Mononuclear cell (primary cell): ENCODE data around the gene APOC1. TPM values are rescaled to one million over a fixed set of nuclear protein-coding genes. Genes with fewer than 3 reads are reported as not detected.
A peak's percentile ranks its signal among the peaks of the same experiment; 100 is the strongest.
"Not testable (repeated sequence)": the region's sequence is repeated elsewhere in the genome, so short reads cannot be mapped to it uniquely, and the experiment has no call there.

Source experiments
- H3K27me3 ChIP-seq: 2 replicates; pipeline ENCODE4 v1.6.0; 2011; ENCODE audit warnings: low read length, control low read depth; ENCODE audit not compliant: insufficient read depth
- H3K4me1 ChIP-seq: 2 replicates; pipeline ENCODE4 v1.5.1; 2011; ENCODE audit warnings: mild to moderate bottlenecking, low read length, control low read depth; ENCODE audit not compliant: insufficient read depth
- H3K4me3 ChIP-seq: 2 replicates; pipeline ENCODE4 v1.5.1; 2011; ENCODE audit warnings: mild to moderate bottlenecking, low read length, moderate library complexity
- H3K9me3 ChIP-seq: 2 replicates; pipeline ENCODE4 v1.5.1; 2011; ENCODE audit warnings: low read depth, mild to moderate bottlenecking, control low read depth, low read length
- total RNA-seq: library from RNA; depleted of rRNA; stranded (reverse); fragments of >200 nt; gene quantifications from one replicate; pipeline ENCODE4 v1.2.3, GENCODE V29; 2012

The APOC1 gene
- not detected for total RNA-seq

DNA sequence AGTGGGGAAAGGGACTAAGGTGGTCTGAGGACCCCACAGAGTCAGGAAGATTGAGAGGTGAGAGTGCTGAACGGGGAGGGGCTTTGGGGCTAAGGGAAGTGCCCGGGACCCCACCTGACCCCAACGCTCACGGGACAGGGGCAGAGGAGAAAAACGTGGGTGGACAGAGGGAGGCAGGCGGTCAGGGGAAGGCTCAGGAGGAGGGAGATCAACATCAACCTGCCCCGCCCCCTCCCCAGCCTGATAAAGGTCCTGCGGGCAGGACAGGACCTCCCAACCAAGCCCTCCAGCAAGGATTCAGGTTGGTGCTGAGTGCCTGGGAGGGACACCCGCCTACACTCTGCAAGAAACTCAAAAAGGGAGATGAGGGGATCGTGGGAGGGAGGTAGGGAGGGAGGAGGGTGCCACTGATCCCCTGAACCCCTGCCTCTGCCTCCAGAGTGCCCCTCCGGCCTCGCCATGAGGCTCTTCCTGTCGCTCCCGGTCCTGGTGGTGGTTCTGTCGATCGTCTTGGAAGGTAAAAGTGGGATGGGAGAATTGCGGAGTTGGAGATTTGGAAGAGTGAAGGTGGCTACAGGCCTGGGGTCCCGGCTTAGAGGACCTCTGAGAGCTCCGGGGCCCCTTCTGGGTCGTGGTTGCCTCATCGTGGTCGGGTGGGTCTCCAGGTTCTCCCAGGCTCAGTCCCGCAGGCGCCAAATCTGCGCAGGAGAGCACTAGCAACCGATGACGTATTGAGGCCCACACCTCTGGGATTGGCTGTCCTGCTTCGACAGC, at the start of gene APOC1:
Gene APOC1 (plus strand): TSS at position 176 of the 774 bp plus-strand sequence. CDS start 284 bp downstream, at position 460.
- peak within 1 kb of the TSS; percentile 44 for H3K4me3 ChIP-seq
- H3K4me1 ChIP-seq, result peaks cover 19% of the 10 kb centered on the region
- not testable (repeated sequence) for H3K9me3 ChIP-seq, H3K27me3 ChIP-seq

DNA sequence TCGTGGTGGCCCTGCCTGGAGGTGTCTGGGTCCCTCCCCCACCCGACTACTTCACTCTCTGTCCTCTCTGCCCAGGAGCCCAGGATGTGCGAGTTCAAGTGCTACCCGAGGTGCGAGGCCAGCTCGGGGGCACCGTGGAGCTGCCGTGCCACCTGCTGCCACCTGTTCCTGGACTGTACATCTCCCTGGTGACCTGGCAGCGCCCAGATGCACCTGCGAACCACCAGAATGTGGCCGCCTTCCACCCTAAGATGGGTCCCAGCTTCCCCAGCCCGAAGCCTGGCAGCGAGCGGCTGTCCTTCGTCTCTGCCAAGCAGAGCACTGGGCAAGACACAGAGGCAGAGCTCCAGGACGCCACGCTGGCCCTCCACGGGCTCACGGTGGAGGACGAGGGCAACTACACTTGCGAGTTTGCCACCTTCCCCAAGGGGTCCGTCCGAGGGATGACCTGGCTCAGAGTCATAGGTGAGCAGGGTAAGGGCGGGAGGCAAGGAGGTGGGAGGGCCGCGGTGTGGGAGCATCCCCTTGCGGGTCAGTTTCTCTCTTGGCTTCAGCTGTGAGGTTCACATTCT, 49.1 kb upstream of the APOC1 start:
- Histone ChIP-seq H3K4me3 (no peak overlapping the region), H3K4me1 (peaks cover 24% of the 10 kb centered on the region), H3K9me3 (no peaks in the 10 kb centered on the region), H3K27me3 (no peaks in the 10 kb centered on the region)

DNA sequence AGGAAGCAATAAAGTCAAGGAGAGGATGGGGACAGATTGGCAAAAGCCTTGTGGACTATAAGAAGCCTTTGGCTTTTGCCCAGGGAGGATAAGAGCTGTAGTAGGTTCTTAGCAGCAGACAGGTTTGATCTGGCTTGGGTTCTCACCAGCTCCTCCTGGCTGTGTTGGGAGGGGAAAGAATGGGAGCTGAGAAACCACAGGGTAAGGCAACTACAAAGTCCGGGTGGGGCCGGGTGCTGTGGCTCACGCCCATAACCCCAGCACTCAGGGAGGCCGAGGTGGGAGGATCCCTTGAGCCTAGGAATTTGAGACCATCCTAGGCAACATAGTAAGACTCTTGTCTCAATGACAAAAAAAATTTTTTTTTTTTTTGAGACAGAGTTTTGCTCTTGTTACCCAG, 47.7 kb upstream of the APOC1 start:
- Histone ChIP-seq H3K4me1 (peaks cover 28% of the 10 kb centered on the region), H3K27me3 (no peaks in the 10 kb centered on the region), H3K4me3 (no peak overlapping the region), H3K9me3 (no peaks in the 10 kb centered on the region)

DNA sequence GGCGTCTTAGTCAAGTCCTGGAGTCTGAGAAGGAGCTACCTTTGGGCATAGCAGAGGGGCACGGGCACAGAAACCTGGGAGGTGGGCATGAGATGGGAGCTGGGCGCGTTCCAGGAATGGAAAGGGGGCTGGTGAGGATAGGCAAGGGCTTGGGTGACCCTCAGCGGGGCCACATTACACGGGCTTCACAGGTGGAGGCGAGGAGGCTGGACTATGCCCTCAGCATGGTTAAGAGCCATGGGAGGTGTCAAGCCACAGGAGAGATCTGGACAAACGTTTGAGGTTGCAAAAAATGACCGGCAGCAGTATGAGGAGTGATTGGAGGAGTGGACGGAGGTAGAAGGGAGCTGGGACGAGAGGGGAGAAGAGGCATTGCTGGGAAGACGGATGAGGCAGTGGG, 46.8 kb upstream of the APOC1 start:
- no peak overlapping the region for H3K4me3 ChIP-seq
- H3K9me3 ChIP-seq, result no peaks in the 10 kb centered on the region
- H3K4me1 ChIP-seq, result peaks cover 28% of the 10 kb centered on the region
- H3K27me3 ChIP-seq, result no peaks in the 10 kb centered on the region

DNA sequence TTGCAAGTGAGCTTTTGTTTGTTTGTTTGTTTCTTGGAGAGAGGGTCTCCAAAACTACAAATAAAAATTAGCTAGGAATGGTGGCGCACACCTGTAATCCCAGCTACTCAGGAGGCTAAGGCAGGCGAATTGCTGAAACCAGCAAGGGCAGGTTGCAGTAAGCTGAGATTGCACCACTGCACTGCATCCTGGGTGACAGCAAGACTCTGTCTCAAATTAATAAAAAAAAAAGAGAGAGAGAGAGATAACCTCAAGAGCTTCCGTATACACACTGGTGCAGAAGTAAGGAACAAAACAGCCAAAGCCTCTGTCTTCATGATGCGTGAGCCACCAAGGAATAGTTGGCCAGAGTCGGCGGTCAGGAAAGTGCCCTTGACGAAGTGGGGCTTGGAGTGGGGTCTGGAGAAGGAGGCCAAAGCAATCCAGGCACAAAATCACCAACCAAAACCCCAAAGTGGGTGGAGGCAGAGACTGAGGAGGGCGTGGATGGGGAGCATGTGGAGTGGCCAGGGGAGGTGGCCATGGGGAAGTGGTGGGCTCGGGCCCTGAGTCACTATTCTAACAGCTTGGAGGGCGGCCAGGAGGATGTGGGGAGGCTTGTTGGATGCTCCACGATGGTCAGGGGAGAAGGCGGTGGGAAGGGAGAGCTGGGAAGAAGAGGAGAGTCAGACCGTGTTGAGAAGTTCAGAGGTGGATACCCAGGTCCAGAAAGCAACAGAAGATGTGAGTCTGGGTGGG, 44.5 kb upstream of the APOC1 start:
- no peak overlapping the region for H3K4me3 ChIP-seq
- no peaks in the 10 kb centered on the region for H3K9me3 ChIP-seq
- H3K27me3 ChIP-seq, result no peaks in the 10 kb centered on the region
- peaks cover 28% of the 10 kb centered on the region for H3K4me1 ChIP-seq

DNA sequence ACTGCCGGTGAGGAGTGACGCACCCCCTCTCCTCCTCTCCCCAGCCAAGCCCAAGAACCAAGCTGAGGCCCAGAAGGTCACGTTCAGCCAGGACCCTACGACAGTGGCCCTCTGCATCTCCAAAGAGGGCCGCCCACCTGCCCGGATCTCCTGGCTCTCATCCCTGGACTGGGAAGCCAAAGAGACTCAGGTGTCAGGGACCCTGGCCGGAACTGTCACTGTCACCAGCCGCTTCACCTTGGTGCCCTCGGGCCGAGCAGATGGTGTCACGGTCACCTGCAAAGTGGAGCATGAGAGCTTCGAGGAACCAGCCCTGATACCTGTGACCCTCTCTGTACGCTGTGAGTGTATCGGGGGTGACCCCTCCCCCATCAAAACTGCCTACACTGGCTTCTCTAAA, 42.6 kb upstream of the APOC1 start:
- no peaks in the 10 kb centered on the region for H3K9me3 ChIP-seq
- no peaks in the 10 kb centered on the region for H3K27me3 ChIP-seq
- H3K4me3 ChIP-seq, result no peak overlapping the region
- H3K4me1 ChIP-seq, result peaks cover 28% of the 10 kb centered on the region

DNA sequence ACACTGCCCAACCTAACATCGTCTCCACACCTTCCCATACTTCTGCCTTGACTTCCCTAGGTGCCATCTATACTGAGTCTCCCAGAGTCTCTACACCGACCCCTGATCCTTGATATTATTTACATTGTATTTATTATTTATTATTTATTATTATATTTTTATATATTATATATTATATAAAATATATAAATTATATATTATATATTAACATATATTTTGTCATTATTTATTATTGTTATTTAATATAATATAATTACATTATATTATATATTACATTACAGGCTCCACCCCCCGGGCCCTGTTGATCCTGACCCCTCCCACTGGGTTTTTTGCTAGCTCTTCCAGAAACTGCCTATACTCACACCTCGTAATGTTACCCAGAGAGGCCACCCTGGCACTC, 41.7 kb upstream of the APOC1 start:
- no peak overlapping the region for H3K4me3 ChIP-seq
- H3K9me3 ChIP-seq, result no peaks in the 10 kb centered on the region
- peaks cover 28% of the 10 kb centered on the region for H3K4me1 ChIP-seq
- no peaks in the 10 kb centered on the region for H3K27me3 ChIP-seq

DNA sequence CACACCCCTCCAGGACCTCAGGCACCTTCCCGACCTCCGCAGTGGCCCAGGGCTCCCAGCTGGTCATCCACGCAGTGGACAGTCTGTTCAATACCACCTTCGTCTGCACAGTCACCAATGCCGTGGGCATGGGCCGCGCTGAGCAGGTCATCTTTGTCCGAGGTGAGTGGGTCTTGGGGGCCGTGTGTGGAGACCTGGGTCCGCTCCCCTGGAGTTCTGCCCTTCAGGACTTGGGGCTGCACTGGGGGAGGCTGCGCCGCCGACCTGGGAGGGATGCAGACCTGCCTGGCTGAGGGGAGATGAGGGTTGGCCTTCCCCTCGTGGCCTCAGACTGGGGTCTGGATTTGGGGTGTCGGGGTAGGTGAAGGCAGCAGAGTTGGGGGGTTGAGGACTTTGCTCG, 40.1 kb upstream of the APOC1 start:
- no peaks in the 10 kb centered on the region for H3K9me3 ChIP-seq
- no peaks in the 10 kb centered on the region for H3K27me3 ChIP-seq
- H3K4me1 ChIP-seq, result peaks cover 14% of the 10 kb centered on the region
- no peak overlapping the region for H3K4me3 ChIP-seq

DNA sequence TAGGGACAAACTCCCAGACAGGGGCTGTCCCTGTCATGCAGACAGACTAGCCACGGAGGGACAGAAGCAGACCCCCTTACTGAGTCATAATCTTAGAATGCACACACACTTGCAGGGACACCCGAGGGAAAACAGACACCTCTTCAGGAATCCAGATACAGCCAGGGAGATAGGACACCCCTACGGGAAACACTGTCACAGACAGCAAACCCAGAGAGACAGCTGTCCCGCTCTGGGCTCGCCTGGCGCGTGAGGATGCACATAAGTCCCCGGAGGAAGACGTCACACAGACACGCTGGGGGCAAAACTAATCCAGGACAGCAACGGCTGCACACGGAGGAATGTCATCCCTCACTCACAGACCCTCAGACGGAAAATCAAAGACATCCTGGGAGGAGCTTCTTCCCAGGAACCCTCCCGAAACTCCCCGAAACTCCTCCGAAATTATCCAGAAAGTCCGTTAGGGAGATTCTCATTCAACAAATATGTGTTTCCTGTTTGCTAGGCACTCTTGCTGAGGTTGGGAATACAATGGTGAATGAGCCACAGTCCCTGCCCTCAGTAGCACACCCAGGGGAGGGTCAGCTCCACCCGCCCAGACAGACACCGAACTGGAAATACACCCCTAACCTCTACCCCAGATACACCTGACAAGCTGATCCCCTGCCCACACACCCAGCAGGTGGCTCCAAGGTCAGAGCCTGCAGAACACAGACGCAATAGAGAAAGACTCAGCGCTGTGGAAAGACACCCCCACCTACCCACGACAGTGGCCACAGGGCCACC, 38.5 kb upstream of the APOC1 start:
- no peaks in the 10 kb centered on the region for H3K27me3 ChIP-seq
- no peaks in the 10 kb centered on the region for H3K4me1 ChIP-seq
- no peaks in the 10 kb centered on the region for H3K9me3 ChIP-seq

DNA sequence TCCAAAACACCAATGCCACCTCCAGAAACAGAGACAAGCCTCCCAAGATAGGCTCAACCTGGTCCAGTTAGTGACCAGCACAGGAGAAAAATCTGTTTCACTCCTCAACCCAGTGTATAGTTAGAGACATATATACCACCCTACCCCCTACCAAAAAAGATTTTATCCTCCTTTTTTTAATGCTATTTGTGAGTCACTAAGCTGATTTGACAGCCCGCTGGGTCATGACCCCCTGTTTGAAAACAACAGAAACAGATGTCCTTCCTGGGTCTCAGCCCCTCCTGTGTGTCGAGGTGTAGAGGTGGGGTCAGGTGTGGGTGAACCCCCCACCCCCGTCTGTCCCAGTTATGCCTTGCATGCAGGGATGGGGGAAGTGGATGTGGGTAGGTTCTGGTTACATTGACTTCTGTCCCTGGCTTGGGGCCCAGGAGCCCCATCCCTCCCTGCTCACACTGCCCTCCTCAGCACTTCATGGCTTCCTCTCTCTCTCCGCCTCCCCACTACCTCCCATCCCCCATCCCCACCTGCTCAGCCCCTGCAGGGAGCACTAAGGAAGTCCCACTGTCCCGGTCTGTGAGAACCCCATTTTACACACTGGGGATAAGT, 37.4 kb upstream of the APOC1 start:
- Histone ChIP-seq H3K27me3 (no peaks in the 10 kb centered on the region), H3K9me3 (no peaks in the 10 kb centered on the region), H3K4me1 (no peaks in the 10 kb centered on the region), H3K4me3 (no peak overlapping the region)

More for the DNA sequence above, 38.5 kb upstream of the APOC1 start:
- H3K4me3 ChIP-seq, result no peak overlapping the region

DNA sequence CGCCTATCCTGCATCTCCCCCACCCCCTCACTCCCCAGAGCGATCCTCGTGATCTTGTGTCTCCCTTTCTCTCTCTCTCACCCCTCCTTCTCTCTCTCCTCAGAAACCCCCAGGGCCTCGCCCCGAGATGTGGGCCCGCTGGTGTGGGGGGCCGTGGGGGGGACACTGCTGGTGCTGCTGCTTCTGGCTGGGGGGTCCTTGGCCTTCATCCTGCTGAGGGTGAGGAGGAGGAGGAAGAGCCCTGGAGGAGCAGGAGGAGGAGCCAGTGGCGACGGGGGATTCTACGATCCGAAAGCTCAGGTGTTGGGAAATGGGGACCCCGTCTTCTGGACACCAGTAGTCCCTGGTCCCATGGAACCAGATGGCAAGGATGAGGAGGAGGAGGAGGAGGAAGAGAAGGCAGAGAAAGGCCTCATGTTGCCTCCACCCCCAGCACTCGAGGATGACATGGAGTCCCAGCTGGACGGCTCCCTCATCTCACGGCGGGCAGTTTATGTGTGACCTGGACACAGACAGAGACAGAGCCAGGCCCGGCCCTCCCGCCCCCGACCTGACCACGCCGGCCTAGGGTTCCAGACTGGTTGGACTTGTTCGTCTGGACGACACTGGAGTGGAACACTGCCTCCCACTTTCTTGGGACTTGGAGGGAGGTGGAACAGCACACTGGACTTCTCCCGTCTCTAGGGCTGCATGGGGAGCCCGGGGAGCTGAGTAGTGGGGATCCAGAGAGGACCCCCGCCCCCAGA, 36.1 kb upstream of the APOC1 start:
- Histone ChIP-seq H3K9me3 (no peaks in the 10 kb centered on the region), H3K4me3 (no peak overlapping the region), H3K4me1 (no peaks in the 10 kb centered on the region), H3K27me3 (no peaks in the 10 kb centered on the region)

DNA sequence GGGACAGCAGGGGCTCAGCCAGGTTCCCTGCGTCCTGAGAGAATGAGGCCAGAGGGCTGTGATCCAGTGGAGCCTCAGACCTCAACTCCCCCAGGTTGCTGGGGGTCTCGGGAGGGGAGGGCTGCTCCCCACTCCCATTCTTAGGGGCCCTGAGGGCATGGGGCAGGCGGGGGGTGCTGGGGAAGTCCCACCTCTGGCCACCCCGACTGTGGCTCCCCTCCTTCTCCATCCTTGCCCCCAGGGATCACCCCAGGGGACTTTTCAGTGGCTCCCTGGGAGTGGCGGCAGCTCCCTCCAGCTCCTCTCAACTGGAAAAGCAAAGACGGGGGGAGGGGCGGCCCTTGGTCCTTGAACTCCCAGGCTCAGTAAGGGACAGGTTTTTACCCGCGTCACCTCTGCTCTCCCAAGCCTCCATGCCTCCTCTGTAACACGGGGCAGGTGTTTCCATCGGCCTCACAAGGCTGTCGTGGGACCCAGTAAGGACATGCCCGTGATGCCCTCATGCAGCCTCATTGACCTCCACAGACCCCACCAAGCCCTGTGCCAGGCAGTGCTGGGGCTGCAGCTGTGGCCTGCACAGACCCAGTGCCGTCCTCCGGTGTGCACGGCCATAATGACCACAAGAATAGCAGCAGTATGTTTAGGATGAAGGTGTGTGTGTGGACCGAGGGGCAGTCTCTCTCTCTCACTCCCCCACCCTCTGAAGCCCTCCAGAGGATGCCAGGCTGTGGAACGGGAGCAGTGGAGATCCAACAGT, 34.9 kb upstream of the APOC1 start:
- no peak overlapping the region for H3K4me3 ChIP-seq
- no peaks in the 10 kb centered on the region for H3K9me3 ChIP-seq
- no peaks in the 10 kb centered on the region for H3K27me3 ChIP-seq
- H3K4me1 ChIP-seq, result no peaks in the 10 kb centered on the region

DNA sequence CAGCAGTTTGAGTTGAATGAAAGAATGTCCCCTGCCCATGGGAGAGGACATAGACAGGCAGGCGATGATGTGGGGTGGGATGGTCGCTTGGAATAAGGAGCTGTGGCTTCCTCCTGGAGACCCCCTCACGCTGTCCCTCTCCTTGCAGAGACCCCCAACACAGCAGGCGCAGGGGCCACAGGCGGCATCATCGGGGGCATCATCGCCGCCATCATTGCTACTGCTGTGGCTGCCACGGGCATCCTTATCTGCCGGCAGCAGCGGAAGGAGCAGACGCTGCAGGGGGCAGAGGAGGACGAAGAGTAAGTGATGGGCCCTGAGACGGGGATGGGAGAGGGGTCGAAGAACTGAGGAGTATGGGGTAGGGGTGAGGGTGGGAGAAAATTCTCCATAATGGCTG, 32.3 kb upstream of the APOC1 start:
- Histone ChIP-seq H3K9me3 (no peaks in the 10 kb centered on the region), H3K27me3 (no peaks in the 10 kb centered on the region), H3K4me3 (no peak overlapping the region), H3K4me1 (no peaks in the 10 kb centered on the region)
